Uterus (tissue), 4 donors: ENCODE data around the gene TRAPPC2L. TPM values are rescaled to one million over a fixed set of nuclear protein-coding genes. Genes with fewer than 3 reads are reported as not detected.

Experiments used
- DNase-seq, 2 donors: peaks; one replicate each; pipeline ENCODE4 v3.0.0-alpha.2; 2019 to 2020
- H3K27ac ChIP-seq, 2 donors: fragments of 200-600 bp; sonication (generic); 1 replicate in 1 of 2; 2 replicates in 1 of 2; pipeline ENCODE4 v1.5.1; 2016 to 2018
- H3K27me3 ChIP-seq, 2 donors: fragments of 200-600 bp; sonication (generic); one replicate each; pipeline ENCODE4 v1.5.1; 2018 to 2019; ENCODE audit warnings: control low read depth in 1 of 2
- H3K36me3 ChIP-seq, 2 donors: fragments of 200-600 bp; sonication (generic); one replicate each; pipeline ENCODE4 v1.5.1; 2019; ENCODE audit warnings: control low read depth in 1 of 2
- H3K4me1 ChIP-seq, 2 donors: fragments of 200-600 bp; sonication (generic); one replicate each; pipeline ENCODE4 v1.5.1; 2018 to 2019; ENCODE audit warnings: control low read depth in 1 of 2
- H3K4me3 ChIP-seq, 2 donors: fragments of 200-600 bp; sonication (generic); 1 replicate in 1 of 2; 2 replicates in 1 of 2; pipeline ENCODE4 v1.5.1; 2018 to 2019; ENCODE audit warnings: mild to moderate bottlenecking in 1 of 2
- H3K9me3 ChIP-seq, 2 donors: fragments of 200-600 bp; sonication (generic); one replicate each; pipeline ENCODE4 v1.5.1; 2019; ENCODE audit warnings: control low read depth in 1 of 2
- POLR2A ChIP-seq, 2 donors: fragments of 450-650 bp; IDR thresholded peaks; one replicate each; pipeline ENCODE4 v1.6.1; 2016; ENCODE audit warnings: antibody characterized with exemption in 2 of 2, mild to moderate bottlenecking in 1 of 2, moderate library complexity in 1 of 2
- intact Hi-C: fragments of 100-400 bp; cut with DNase I; formaldehyde crosslinking; loops from one replicate; pipeline ENCODE4 v1.15.1; 2023; ENCODE audit warnings: low total_unique reads
- total RNA-seq, 4 donors: library from RNA; depleted of rRNA in 3 of 4; stranded (reverse); fragments of >200 nt in 3 of 4; gene quantifications; one replicate each; pipeline versions ENCODE4 v1.1.0 to v1.2.4, GENCODE V29; 2014 to 2023
- TF ChIP-seq, protein P1 (sequence below), 4 experiments: fragments of 200-600 bp in 2 of 4; fragments of 450-650 bp in 2 of 4; sonication (generic) in 2 of 4; IDR thresholded peaks; one replicate each; pipeline ENCODE4 v1.5.1; 2016 to 2019; ENCODE audit warnings: antibody characterized with exemption in 4 of 4, mild to moderate bottlenecking in 2 of 4, moderate library complexity in 1 of 4
- donor health status: DM: yes; HTN: yes; CAD: no.

The TRAPPC2L gene
- total RNA-seq, 4 donors from 2014 or later, result 21.5 to 680 (median 70.6) TPM

DNA sequence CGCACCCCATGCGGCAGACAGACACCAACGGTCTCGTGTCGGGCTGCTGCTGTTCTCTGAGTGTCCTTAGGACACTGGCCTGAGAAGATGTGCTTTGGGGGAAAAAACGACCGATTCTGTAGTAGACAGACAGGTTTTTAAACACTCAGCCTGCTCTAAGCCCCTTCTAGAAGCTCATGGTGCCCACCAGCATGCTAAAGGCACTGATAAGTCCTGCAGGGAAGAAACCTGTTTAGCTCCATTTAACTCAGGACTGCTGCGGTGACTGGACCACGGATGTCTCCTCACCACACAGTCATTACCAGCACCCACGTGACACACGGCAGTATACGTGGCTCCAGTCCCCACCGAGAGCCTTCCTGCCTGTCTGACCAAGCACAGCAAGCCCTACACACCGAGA is 26.1 kb upstream of the TRAPPC2L start:
- TF ChIP-seq POLR2A (IDR thresholded peaks at IDR 0.05), result no peak
- TF ChIP-seq, protein P1, sequence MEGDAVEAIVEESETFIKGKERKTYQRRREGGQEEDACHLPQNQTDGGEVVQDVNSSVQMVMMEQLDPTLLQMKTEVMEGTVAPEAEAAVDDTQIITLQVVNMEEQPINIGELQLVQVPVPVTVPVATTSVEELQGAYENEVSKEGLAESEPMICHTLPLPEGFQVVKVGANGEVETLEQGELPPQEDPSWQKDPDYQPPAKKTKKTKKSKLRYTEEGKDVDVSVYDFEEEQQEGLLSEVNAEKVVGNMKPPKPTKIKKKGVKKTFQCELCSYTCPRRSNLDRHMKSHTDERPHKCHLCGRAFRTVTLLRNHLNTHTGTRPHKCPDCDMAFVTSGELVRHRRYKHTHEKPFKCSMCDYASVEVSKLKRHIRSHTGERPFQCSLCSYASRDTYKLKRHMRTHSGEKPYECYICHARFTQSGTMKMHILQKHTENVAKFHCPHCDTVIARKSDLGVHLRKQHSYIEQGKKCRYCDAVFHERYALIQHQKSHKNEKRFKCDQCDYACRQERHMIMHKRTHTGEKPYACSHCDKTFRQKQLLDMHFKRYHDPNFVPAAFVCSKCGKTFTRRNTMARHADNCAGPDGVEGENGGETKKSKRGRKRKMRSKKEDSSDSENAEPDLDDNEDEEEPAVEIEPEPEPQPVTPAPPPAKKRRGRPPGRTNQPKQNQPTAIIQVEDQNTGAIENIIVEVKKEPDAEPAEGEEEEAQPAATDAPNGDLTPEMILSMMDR (IDR thresholded peaks at IDR 0.05), result no peak
- Histone ChIP-seq H3K27ac (no peak overlapping the region), H3K4me3 (no peak overlapping the region), H3K27me3 (no peaks in the 10 kb centered on the region), H3K9me3 (no peaks in the 10 kb centered on the region), H3K36me3 (no peaks in the 10 kb centered on the region), H3K4me1 (no peaks in the 10 kb centered on the region)
- no peak for DNase-seq
- intact Hi-C loops, result no loop called here

DNA sequence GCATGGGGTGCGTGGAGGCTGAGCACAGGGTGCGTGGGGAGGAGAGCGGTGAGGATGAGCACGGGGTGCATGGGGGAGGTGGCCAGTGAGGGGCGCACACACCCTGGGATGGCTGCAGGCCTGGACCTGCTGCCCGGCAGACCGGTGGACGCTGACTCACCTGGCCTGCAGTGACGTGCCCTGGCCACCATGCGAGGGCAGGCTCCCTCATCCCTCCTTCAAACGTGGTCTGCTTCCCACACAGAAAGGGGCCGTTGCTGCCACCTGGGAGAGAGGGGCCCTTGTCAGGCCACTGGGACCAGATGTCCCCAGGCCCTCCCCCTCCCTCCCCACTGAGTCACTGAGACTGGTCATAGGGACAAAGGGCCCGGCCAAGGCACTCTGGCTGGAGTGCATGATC is 25.1 kb upstream of the TRAPPC2L start:
- H3K4me3 ChIP-seq, result no peak overlapping the region
- no peaks in the 10 kb centered on the region for H3K9me3 ChIP-seq
- no peak overlapping the region for H3K27ac ChIP-seq
- no peaks in the 10 kb centered on the region for H3K27me3 ChIP-seq
- H3K36me3 ChIP-seq, result no peaks in the 10 kb centered on the region
- intact Hi-C loops, result no loop called here
- TF ChIP-seq, protein P1 (IDR thresholded peaks at IDR 0.05), result no peak
- no peak for TF ChIP-seq POLR2A (IDR thresholded peaks at IDR 0.05)
- H3K4me1 ChIP-seq, result no peaks in the 10 kb centered on the region
- no peak for DNase-seq

DNA sequence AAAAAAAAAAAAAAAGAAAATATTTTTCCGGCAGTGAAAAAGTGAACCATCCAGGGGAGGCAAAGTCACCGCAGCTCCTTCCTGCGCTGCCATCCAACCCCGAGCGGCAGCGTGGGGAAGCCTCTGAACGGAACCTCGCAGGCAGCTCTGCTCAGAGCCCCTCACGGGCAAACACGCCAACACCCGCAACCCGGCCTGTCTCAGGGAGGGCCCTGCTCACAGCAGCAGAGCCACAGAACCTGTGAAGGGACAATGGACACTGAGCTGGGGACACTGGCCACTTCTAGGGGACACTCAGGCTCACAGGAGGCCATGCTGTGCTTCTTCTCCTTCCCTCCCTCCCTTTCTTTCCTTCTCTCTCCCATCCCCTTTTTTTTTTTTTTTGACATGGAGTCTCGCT is 23.8 kb upstream of the TRAPPC2L start:
- Histone ChIP-seq H3K9me3 (no peaks in the 10 kb centered on the region), H3K4me3 (no peak overlapping the region), H3K27ac (no peak overlapping the region), H3K27me3 (no peaks in the 10 kb centered on the region), H3K4me1 (no peaks in the 10 kb centered on the region), H3K36me3 (no peaks in the 10 kb centered on the region)
- intact Hi-C loops, result no loop called here
- no peak for TF ChIP-seq POLR2A (IDR thresholded peaks at IDR 0.05)
- TF ChIP-seq, protein P1 (IDR thresholded peaks at IDR 0.05), result no peak
- no peak for DNase-seq

DNA sequence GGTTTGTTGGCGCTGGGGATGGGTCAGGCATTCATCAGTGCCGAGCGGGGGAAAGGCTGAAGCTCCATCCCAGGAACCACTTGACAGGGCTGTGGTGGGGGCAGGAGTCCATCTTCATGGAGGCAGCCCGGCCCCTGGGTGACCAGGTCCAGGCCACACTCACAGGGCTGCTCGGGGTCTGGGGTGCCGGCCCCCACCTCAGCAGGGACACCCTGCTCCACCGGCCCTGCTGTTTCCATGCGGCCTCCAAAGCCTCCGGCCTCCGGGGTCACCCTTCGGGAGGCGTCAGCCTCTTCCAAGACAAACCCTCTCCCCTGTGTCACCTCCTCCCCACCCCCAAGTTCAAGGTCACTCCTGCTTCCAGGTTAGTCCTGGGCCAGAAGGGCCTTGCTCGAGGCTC is 22.3 kb upstream of the TRAPPC2L start:
- Histone ChIP-seq H3K36me3 (no peaks in the 10 kb centered on the region), H3K9me3 (no peaks in the 10 kb centered on the region), H3K27ac (no peak overlapping the region), H3K4me3 (no peak overlapping the region), H3K27me3 (no peaks in the 10 kb centered on the region), H3K4me1 (no peaks in the 10 kb centered on the region)
- TF ChIP-seq, protein P1 (IDR thresholded peaks at IDR 0.05), result no peak
- no peak for TF ChIP-seq POLR2A (IDR thresholded peaks at IDR 0.05)
- intact Hi-C loops, result no loop called here
- DNase-seq, result no peak

DNA sequence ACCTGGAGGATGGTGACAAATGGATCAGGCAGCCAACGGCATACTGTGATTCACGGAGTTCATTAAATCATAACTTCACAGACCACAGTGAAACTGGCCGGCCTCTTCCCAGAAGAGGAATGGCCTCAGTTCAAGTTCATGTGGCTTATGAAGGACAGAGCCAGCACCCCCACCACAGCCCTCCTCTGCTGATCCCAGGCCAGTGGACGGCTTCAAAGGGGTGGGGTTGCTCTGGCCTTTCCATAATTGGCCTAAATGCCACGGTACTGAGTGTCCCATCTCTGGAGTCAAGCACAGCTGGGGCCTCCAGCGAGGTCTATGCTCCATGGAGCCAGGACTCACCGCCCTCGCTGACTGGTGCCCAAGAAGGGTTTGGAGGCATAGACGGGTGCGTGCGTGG is 21.5 kb upstream of the TRAPPC2L start:
- H3K4me1 ChIP-seq, result no peaks in the 10 kb centered on the region
- H3K9me3 ChIP-seq, result no peaks in the 10 kb centered on the region
- intact Hi-C loops, result no loop called here
- DNase-seq, result no peak
- H3K27ac ChIP-seq, result no peak overlapping the region
- TF ChIP-seq, protein P1 (IDR thresholded peaks at IDR 0.05), result no peak
- TF ChIP-seq POLR2A (IDR thresholded peaks at IDR 0.05), result no peak
- H3K27me3 ChIP-seq, result no peaks in the 10 kb centered on the region
- H3K4me3 ChIP-seq, result no peak overlapping the region
- H3K36me3 ChIP-seq, result no peaks in the 10 kb centered on the region
